Inferior parietal cortex (tissue), 1 donor: ENCODE data around the gene MARCHF10.

Source experiments
- DNase-seq: peaks from one replicate; pipeline ENCODE4 v3.0.0-alpha.2; 2016; ENCODE audit errors: extremely low spot score

MARCHF10 gene

DNA sequence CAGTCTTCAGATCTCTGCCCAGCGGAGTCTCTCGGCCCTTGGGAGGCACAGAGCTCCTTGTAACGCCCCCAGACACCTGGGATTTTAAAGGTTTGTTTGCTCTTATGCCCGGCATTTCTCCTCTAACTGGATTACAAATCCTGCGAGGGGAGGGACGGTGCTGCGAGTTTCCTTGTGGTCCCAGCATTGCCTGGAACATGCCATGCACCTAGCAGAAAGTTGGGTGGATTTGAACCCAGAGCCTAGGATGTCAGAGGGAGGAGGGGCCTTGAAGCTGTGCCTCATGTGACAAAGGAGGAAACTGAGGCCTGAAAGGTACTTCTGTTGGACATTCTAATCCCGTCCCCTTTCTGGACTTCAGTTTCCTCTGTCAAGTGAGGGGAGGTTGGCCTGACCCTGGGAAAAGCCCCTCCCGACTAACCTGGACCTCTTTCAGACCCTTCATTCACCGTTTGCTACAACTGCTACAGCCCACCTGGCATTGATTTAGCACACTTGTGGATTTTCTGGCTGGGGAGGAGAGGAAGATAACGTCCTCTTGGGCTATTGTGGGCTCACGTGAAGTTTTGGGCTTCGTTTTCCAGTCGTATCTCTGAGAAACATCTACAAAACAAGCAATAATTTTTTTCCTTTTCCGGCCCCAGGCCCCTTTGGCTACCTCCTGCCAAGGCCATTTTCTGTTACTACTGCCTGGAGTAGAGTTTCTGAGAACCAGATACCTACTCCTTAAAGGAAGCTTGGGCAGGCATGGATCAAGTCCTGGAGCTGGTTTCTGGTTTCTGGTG lies 149.8 kb downstream of the MARCHF10 start:
- DNase-seq = no peak

DNA sequence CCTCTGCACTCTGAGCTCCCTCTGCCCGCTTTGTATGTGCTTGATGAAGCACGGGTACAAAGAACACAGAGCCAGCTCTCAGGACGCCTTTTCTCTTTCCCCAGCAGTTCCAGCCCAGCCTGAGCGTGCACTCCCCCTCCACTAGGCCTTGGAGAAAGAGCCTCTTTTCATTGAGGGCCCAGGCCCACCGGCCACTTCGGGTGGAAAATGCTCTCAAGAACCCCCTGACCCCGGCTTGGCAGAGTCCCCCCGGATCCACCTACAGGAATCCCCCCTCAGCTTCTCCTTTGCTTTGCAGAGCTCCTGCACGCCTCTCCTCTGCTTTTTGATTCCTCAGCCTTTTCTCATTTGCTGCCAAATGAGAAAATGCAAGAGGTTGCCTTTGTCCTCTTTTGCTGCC lies 150.4 kb downstream of the MARCHF10 start:
- no peak for DNase-seq

DNA sequence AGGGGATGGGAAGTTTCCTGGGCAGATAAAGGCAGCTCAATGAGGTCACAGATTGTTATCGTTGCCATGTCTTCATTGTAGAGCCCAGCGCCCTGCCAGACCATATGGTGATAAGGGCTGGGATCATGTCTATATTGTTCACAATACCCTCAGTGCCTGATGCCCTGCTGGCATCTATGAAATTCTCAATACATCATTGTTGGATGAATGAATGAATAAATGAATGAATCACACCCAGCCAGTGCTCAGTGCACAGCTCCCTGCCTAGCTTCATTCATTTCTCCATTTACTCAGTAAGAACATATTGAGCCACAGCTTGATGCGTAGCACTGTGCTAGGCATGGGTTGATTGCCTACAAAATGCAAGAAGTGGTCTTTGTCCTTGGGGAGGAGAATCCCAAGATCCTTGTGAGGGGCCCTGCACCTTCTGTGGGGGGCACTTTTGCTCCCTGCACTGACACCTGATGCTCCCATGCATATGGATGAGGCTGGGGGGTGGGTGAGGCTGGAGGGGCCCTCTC lies 150.9 kb downstream of the MARCHF10 start:
- DNase-seq = no peak

DNA sequence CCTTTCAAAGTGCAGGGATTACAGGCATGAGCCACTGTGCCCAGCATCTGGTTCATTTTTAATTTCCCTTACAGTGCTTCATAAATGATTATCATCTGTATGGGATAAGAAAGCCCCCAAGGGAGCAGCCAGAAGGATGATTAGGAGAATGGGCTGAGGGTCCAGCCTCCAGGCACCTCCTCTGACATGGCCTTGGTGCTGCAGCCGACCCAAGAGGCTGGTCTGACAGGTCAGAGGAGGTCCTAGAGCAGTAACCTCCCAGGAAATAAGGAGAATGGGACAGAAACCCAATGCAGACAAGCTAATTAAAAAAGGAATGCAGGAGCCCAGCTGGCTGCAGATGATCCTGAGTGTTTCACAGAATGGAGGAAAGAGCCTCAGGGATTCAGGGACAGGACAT lies 151.7 kb downstream of the MARCHF10 start:
- DNase-seq = no peak

DNA sequence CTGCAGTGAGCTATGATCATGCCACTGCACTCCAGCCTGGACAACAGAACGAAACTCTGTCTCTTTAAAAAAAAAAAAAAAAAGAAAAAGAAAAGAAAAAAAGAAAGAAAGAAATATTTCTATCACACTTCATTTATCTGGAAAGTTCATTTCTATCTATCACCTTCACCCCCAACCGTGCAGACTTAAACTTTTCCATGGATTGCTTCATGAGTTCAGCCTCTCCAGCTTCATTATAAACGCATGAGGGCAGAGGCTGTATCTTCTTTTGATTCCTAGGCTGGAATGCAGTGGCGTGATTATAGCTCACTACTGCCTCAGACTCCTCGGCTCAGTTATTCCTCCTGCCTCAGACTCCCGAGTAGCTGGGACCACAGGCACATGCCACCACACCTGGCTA lies 152.5 kb downstream of the MARCHF10 start:
- no peak for DNase-seq

DNA sequence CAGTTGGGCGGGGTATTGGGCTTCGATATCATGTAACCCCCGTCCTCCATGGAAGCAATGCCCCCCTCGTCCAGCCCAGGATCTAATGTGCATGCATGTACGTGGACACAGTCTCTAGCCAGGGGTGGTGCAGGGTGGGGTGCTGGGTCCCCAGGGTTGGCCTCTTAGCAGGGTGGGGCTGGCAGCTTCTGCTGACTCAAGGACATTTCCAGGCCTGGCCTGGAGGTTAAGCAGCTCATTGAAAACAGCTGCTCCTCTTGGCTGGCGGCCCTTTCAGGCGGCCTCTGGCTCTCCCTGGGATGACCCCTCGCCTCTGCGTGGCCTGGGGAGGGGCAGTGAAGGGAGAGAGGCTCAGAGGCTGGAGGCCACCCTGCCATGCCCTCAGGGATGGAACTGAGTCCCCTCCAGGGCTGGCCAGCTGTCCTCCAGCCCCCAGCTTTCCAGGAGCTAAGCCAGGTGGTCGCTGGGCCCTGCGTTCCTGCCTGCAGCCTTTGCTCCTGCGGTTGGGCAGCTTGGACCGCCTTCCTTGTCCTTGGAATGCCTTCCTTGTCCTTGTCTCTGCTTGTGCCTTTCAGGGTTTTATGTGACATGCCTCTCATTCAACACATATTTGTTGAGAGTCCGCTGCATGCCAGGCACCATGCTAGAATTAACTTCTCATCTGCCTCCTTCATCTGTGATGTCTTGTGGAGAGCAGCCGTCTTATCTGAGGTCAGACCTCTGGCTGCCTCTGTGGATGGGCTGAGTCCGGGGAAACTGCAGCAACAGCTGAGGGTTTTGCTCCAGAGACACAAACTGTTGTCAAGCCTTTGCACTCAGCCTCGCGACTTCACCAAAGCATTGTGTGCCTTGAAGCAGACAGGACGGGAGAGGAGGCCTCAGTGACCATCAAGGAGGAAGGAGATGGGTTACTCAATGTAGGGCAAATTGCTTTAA lies 154.0 kb downstream of the MARCHF10 start:
- no peak for DNase-seq

DNA sequence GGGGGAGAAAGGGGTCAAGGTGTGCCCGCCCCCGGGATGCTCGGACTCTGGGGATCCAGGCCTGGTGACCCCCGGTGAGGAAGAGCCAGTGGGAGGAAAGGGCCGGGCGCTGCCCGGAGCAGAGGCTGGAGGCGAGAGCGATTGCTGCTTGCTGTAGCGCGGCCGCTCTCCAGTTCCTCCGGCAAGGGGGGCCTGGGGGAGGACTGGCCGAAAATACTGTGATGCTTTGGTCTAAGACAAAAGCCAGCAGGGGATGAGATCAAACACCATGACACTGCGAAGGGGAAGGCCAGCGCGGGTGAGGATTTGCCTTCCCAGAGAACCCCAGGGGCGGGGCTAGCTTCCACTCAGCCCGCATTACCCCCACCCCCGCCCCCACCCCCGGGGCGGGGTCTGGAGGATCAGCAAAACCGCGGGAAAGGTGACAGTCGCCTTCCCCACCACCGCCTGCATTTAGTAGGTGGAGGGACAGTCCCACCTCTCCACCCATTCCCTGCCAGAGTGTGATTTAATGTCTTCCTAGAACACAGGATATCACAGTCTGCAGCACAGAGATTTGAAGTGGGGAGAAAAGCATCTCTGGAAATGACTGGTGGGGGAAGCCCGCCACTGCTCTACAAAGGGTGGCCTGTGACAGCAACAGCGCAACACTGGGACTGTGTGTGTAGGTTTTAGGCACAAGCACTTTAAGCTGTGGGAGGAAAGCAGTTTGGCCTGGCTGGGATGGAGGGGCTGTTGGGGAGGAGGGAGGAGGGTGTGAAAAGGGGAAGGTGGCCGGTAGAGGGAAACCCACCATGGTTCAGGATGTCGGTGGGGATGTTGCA lies 154.9 kb downstream of the MARCHF10 start:
- DNase-seq = peak; percentile 27

DNA sequence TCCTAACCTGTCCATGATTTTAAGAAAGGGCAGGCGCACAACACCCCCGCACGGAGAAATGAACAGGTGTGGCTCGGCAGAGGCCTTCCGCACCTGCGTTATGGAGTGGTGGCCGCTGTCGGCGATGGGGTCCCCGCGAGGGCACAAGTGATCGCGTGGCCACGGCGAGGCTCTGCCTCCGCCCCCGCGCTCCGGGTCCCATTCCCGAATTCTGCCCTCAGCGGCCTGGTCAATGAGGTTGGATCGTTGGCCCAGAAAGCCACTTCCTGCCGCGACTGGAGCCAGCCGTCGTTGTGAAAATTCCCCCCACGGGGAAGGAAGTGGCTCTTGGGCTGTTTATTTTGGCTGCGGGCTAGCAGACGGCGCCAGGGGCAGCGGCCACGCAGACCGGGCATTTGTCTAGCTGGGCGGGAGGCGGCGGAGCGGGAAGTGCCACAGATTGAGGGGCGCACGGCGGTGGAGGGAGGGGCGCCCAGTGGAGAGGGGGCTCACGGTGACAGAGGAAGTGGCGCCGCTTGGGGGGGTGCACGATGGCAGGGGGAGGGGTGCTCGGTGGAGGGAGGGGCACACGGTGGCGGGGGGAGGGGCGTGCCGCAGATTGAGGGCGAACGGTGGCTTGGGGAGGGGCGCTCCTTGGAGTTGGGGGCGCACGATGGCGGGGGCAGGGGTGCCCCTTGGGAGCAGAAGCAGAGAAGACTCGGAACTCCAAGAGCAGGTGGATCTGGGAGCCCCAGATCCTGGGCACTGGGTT lies 155.7 kb downstream of the MARCHF10 start:
- DNase-seq = no peak
